HL-60 (cell line): Measurements from ENCODE around the gene CPLX3.

Experiments used
- DNase-seq, 2 experiments: peaks; one replicate each; pipeline ENCODE4 v3.0.0-alpha.2; 2010 to 2020; ENCODE audit warnings: low read depth in 1 of 2, low spot score in 1 of 2
- H3K27ac ChIP-seq: fragments of 250-450 bp; sonication (Bioruptor Pico); replicated peaks from 2 replicates; pipeline ENCODE4 v1.5.1; 2020; ENCODE audit warnings: mild to moderate bottlenecking, moderate library complexity
- H3K27me3 ChIP-seq: fragments of 250-450 bp; sonication (Bioruptor Pico); 2 replicates; pipeline ENCODE4 v1.5.1; 2021; ENCODE audit warnings: mild to moderate bottlenecking, moderate library complexity; ENCODE audit not compliant: insufficient read depth, poor library complexity, severe bottlenecking
- H3K4me3 ChIP-seq: replicated peaks from 2 replicates; pipeline ENCODE4 v1.5.1; 2011; ENCODE audit warnings: mild to moderate bottlenecking, control low read depth, low read length; ENCODE audit not compliant: insufficient read depth
- CTCF ChIP-seq: IDR thresholded peaks from one replicate; pipeline ENCODE4 v1.5.1; 2011; ENCODE audit warnings: low read length, control low read depth, inconsistent platforms; ENCODE audit not compliant: insufficient read depth
- GABPA ChIP-seq: IDR thresholded peaks from 2 replicates; pipeline ENCODE4 v1.6.1; 2012; ENCODE audit warnings: low read depth
- POLR2AphosphoS5 ChIP-seq: IDR thresholded peaks from 2 replicates; pipeline ENCODE4 v1.6.1; 2012; ENCODE audit warnings: low read depth
- REST ChIP-seq: IDR thresholded peaks from 2 replicates; pipeline ENCODE4 v1.6.1; 2012; ENCODE audit warnings: low read depth; ENCODE audit not compliant: insufficient replicate concordance
- SPI1 ChIP-seq: IDR thresholded peaks from 2 replicates; pipeline ENCODE4 v1.6.1; 2012; ENCODE audit warnings: low read depth, mild to moderate bottlenecking, borderline replicate concordance

CPLX3 gene

GRCh38 chr15:74850393-74850792 lies 24.0 kb downstream of the CPLX3 start:
- H3K27ac ChIP-seq = no peak overlapping the region
- no peak overlapping the region for H3K4me3 ChIP-seq
- TF ChIP-seq GABPA (no peak), REST (no peak)
- H3K27me3 ChIP-seq = no peaks in the 10 kb centered on the region
- no peak for DNase-seq

GRCh38 chr15:74851960-74852359 lies 25.5 kb downstream of the CPLX3 start:
- no peak for DNase-seq
- TF ChIP-seq GABPA (no peak), REST (no peak), CTCF (no peak), SPI1 (no peak), POLR2AphosphoS5 (no peak)
- no peak overlapping the region for H3K27ac ChIP-seq

GRCh38 chr15:74854453-74855022 lies 28.1 kb downstream of the CPLX3 start:
- no peak overlapping the region for H3K4me3 ChIP-seq
- TF ChIP-seq GABPA (no peak), SPI1 (no peak), REST (no peak), POLR2AphosphoS5 (no peak), CTCF (no peak)
- no peaks in the 10 kb centered on the region for H3K27me3 ChIP-seq
- DNase-seq = no peak
- H3K27ac ChIP-seq = no peak overlapping the region

More at GRCh38 chr15:74851960-74852359, 25.5 kb downstream of the CPLX3 start:
- Histone ChIP-seq H3K27me3 (no peaks in the 10 kb centered on the region), H3K4me3 (no peak overlapping the region)
